Osteocyte (in vitro differentiated cells): Measurements from ENCODE around the gene CCDC13. TPM values are rescaled to one million over a fixed set of nuclear protein-coding genes. Genes with fewer than 3 reads are reported as not detected.

Experiments used
- DNase-seq: peaks from one replicate; pipeline ENCODE4 v3.0.0; 2021; ENCODE audit warnings: mixed read lengths; ENCODE audit not compliant: unreplicated experiment; ENCODE audit errors: extremely low spot score
- H3K27ac Mint-ChIP-seq: one replicate; pipeline ENCODE4 v1.8.0; 2021; ENCODE audit warnings: mild to moderate bottlenecking, mixed read lengths; ENCODE audit not compliant: unreplicated experiment
- H3K27me3 Mint-ChIP-seq: one replicate; pipeline ENCODE4 v1.8.0; 2021; ENCODE audit warnings: mixed read lengths; ENCODE audit not compliant: unreplicated experiment
- H3K36me3 Mint-ChIP-seq: one replicate; pipeline ENCODE4 v1.8.0; 2021; ENCODE audit warnings: mixed read lengths; ENCODE audit not compliant: unreplicated experiment
- H3K4me1 Mint-ChIP-seq: one replicate; pipeline ENCODE4 v1.8.0; 2021; ENCODE audit warnings: mixed read lengths; ENCODE audit not compliant: unreplicated experiment
- H3K4me3 Mint-ChIP-seq: one replicate; pipeline ENCODE4 v1.8.0; 2021; ENCODE audit warnings: mild to moderate bottlenecking, moderate library complexity, mixed read lengths; ENCODE audit not compliant: unreplicated experiment
- H3K9me3 Mint-ChIP-seq: one replicate; pipeline ENCODE4 v1.8.0; 2021; ENCODE audit warnings: mixed read lengths; ENCODE audit not compliant: unreplicated experiment
- CTCF ChIP-seq: fragments of 200-600 bp; sonication (generic); IDR thresholded peaks from 2 replicates; pipeline ENCODE4 v1.5.0; 2021; ENCODE audit warnings: antibody characterized with exemption, mild to moderate bottlenecking, moderate library complexity
- total RNA-seq: library from RNA; stranded (reverse); gene quantifications from 2 replicates; pipeline ENCODE4 v1.2.1, GENCODE V29; 2021

Gene CCDC13
- total RNA-seq, 1 donor from 2014 or later: 0.30 TPM

- peaks cover 53% of the 10 kb centered on the region for H3K27me3 Mint-ChIP-seq
- H3K4me3 Mint-ChIP-seq: no peak overlapping the region
- TF ChIP-seq CTCF: no peak
- no peaks in the 10 kb centered on the region for H3K36me3 Mint-ChIP-seq
- H3K9me3 Mint-ChIP-seq: no peaks in the 10 kb centered on the region
- H3K4me1 Mint-ChIP-seq: no peaks in the 10 kb centered on the region
- peak; percentile 6 for DNase-seq
- no peak overlapping the region for H3K27ac Mint-ChIP-seq
Measured at GRCh38 chr3:42725454-42725853, 47.6 kb downstream of the CCDC13 start.

- Mint-ChIP-seq H3K4me3 (no peak overlapping the region), H3K27me3 (peaks cover 60% of the 10 kb centered on the region), H3K4me1 (no peaks in the 10 kb centered on the region), H3K27ac (no peak overlapping the region), H3K9me3 (no peaks in the 10 kb centered on the region), H3K36me3 (no peaks in the 10 kb centered on the region)
- TF ChIP-seq CTCF: no peak
- DNase-seq: no peak
Measured at GRCh38 chr3:42723219-42723618, 49.8 kb downstream of the CCDC13 start.

Other genes with a start within 250 kb of the CCDC13 start
- gene SEC22C, start 191.3 kb downstream of the CCDC13 start, total RNA-seq: 56.2 and 58.4 TPM in 2 replicates
- gene SS18L2, start 182.4 kb downstream of the CCDC13 start, total RNA-seq: 16.5 and 17.2 TPM in 2 replicates
- 65.4 and 73.7 TPM in 2 replicates for gene NKTR, start 172.6 kb downstream of the CCDC13 start, total RNA-seq
- gene ZBTB47, start 119.6 kb downstream of the CCDC13 start, total RNA-seq: 26.7 and 29.2 TPM in 2 replicates
- not detected in 2 replicates for gene KLHL40, start 87.7 kb downstream of the CCDC13 start, total RNA-seq
- not detected in 2 replicates for gene HHATL, start 70.5 kb downstream of the CCDC13 start, total RNA-seq
- 63.8 and 66.1 TPM in 2 replicates for gene HIGD1A, start 31.2 kb upstream of the CCDC13 start, total RNA-seq
- gene ACKR2, start 36.2 kb upstream of the CCDC13 start, total RNA-seq: 0.19 and 0.24 TPM in 2 replicates
- gene CYP8B1, start 102.6 kb upstream of the CCDC13 start, total RNA-seq: not detected in 2 replicates
- gene ZNF662, start 132.9 kb upstream of the CCDC13 start, total RNA-seq: not detected in 2 replicates
- gene GASK1A, start 206.1 kb upstream of the CCDC13 start, total RNA-seq: not detected in 2 replicates